ENCODE measurements around the gene ACTL8. TPM values are rescaled to one million over a fixed set of nuclear protein-coding genes. Genes with fewer than 3 reads are reported as not detected.

Gene ACTL8
- total and polyA plus RNA-seq, 9 donors = 0.18 to 0.80 TPM; not detected in 7

DNA sequence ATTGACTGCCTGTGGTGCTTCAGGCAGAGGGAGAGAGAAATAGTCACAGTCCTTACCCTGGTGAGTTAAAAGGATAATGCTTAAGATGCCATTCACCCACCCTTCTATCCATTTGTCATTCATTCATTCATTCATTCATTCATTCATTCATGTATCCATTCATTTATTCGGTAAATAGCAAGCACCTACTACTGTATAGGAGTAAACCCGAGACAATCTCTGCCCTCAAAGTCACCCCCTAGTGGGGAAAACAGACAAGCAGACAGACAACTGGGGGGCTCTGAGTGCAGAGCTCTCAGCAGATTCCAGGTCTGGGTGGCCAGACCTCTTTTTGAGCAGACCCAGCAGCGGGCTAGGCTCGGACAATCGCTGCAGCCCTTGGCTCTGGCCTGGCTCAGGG, 14.1 kb upstream of the ACTL8 start:
- DNase-seq = no peak
- intact Hi-C loops (cut with DNase I) = no loop called here

DNA sequence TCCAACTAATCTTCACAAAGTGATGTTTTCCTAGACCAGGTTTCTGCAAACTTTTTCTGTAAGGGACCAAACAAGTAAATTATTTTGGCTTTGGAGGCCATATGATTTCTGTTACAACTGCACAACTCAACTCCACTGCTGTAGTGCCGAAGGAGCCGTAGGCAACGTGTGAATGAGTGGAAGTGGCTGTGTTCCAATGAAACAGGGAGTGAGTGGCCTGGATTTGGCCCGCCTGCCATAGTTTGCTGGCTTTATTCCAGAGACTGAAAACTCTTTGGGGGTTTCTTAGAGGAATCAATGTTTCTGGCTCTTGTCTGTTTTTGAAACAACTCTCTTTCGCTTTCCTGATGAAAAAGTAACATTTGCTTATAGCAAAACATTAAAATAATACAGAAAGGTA, 12.6 kb upstream of the ACTL8 start:
- no peaks in the 10 kb centered on the region for H3K36me3 ChIP-seq
- no peaks in the 10 kb centered on the region for H3K27me3 ChIP-seq
- intact Hi-C loops (cut with DNase I) = no loop called here
- WGBS, 3 donors = 4 to 5% (median 4%) methylated on average over 5 of the region's 5 CpGs
- H3K4me3 ChIP-seq = no peak overlapping the region
- H3K9me3 ChIP-seq = no peaks in the 10 kb centered on the region
- peak in 4 of 5 donors; percentile 15 to 46 (median 38) for DNase-seq
- TF ChIP-seq POLR2A (IDR thresholded peaks at IDR 0.05) (no peak), EP300 (IDR thresholded peaks at IDR 0.05) (no peak)
- TF ChIP-seq, protein P1, sequence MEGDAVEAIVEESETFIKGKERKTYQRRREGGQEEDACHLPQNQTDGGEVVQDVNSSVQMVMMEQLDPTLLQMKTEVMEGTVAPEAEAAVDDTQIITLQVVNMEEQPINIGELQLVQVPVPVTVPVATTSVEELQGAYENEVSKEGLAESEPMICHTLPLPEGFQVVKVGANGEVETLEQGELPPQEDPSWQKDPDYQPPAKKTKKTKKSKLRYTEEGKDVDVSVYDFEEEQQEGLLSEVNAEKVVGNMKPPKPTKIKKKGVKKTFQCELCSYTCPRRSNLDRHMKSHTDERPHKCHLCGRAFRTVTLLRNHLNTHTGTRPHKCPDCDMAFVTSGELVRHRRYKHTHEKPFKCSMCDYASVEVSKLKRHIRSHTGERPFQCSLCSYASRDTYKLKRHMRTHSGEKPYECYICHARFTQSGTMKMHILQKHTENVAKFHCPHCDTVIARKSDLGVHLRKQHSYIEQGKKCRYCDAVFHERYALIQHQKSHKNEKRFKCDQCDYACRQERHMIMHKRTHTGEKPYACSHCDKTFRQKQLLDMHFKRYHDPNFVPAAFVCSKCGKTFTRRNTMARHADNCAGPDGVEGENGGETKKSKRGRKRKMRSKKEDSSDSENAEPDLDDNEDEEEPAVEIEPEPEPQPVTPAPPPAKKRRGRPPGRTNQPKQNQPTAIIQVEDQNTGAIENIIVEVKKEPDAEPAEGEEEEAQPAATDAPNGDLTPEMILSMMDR (IDR thresholded peaks at IDR 0.05) = no peak
- H3K27ac ChIP-seq = no peak overlapping the region
- peaks cover 6% of the 10 kb centered on the region for H3K4me1 ChIP-seq (ENCODE audit: insufficient read depth)

More for the DNA sequence above, 14.1 kb upstream of the ACTL8 start:
- Histone ChIP-seq H3K9me3 (no peaks in the 10 kb centered on the region), H3K4me1 (ENCODE audit: insufficient read depth) (peaks cover 6% of the 10 kb centered on the region), H3K27ac (no peak overlapping the region), H3K36me3 (no peaks in the 10 kb centered on the region), H3K27me3 (no peaks in the 10 kb centered on the region), H3K4me3 (no peak overlapping the region)
- TF ChIP-seq, protein P1 (IDR thresholded peaks at IDR 0.05) = no peak
- TF ChIP-seq POLR2A (IDR thresholded peaks at IDR 0.05) (no peak), EP300 (IDR thresholded peaks at IDR 0.05) (no peak)
- 70 to 72% (median 70%) methylated on average over 5 of the region's 5 CpGs for WGBS, 3 donors

DNA sequence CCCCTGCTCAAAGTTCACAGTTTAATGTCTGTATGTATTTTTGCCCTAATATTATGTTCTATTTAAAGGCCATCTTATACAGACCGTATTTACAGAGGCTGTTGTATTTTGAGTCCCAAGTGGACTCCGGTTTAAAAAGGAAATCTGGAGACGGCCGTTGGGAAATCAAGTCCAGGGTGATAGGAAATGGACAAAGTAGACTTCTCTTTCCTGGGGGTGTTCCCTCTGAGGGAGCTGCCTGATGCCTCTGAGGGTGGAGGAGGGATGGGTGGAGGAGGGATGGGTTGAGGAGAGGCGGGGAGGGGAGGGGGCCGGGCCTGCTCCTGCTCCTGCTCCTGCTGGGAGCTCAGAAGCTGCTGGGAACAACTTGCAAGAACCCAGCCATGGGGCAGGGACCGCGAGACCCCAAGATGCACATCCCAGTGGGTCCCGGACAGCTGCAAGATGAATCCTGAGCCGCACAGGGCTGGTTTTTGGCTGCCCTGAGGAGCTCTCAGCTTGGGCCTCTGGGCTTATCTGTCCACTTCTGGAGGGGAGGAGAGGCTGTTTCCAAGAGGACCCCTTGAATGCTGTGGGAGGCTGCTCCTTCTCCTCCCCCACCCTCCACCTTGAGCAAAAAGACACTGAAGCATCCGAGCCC, 12.0 kb upstream of the ACTL8 start:
- WGBS, 3 donors = 7 to 15% (median 13%) methylated on average over 11 of the region's 11 CpGs
- Histone ChIP-seq H3K4me1 (ENCODE audit: insufficient read depth) (peaks cover 6% of the 10 kb centered on the region), H3K36me3 (no peaks in the 10 kb centered on the region), H3K4me3 (no peak overlapping the region), H3K27me3 (no peaks in the 10 kb centered on the region), H3K9me3 (no peaks in the 10 kb centered on the region), H3K27ac (no peak overlapping the region)
- TF ChIP-seq EP300 (IDR thresholded peaks at IDR 0.05) (no peak), POLR2A (IDR thresholded peaks at IDR 0.05) (no peak)
- TF ChIP-seq, protein P1 (IDR thresholded peaks at IDR 0.05) = no peak
- intact Hi-C loops (cut with DNase I) = no loop called here
- DNase-seq = peak in 1 of 5 donors; percentile 14

DNA sequence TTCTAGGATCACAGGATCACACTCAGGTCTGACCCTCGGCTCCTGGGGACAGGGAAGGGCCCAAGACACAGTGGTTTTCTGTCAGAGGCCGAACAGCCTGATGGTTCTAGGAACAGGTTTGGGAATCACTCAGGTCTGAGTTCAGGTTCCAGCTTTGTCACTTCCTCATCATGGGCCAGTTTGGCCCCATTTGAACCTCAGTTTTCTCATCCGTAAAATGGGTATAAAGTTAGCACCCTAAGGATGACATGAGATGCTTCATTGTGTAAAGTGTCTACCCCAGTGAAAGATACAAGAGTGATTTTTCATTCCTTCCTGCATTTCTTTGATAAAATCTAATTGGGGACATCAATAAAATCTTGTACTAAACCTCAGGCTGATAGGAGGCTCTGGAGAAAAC, 11.2 kb upstream of the ACTL8 start:
- intact Hi-C loops (cut with DNase I) = no loop called here
- Histone ChIP-seq H3K4me3 (no peak overlapping the region), H3K27me3 (no peaks in the 10 kb centered on the region), H3K36me3 (no peaks in the 10 kb centered on the region), H3K9me3 (no peaks in the 10 kb centered on the region), H3K27ac (no peak overlapping the region), H3K4me1 (ENCODE audit: insufficient read depth) (peaks cover 6% of the 10 kb centered on the region)
- WGBS, 3 donors = 92 to 97% (median 96%) methylated on average over 3 of the region's 3 CpGs
- no peak for TF ChIP-seq EP300 (IDR thresholded peaks at IDR 0.05)
- TF ChIP-seq POLR2A (IDR thresholded peaks at IDR 0.05) = no peak
- TF ChIP-seq, protein P1 (IDR thresholded peaks at IDR 0.05) = no peak
- DNase-seq = no peak

All from ovary (tissue), 9 donors.